Naive thymus-derived CD8-positive, alpha-beta T cell (primary cell): Measurements from ENCODE around the gene ANKAR. TPM values are rescaled to one million over a fixed set of nuclear protein-coding genes. Genes with fewer than 3 reads are reported as not detected.

Experiments
- polyA plus RNA-seq, 3 donors: library from polyadenylated mRNA; unstranded; fragments of 300-500 nt; fragmentation: Illumina TruSeq; gene quantifications; one replicate each; pipeline ENCODE4 v1.2.3, GENCODE V29; 2021
- total RNA-seq, 8 experiments: library from RNA in 2 of 8; stranded (reverse) in 2 of 8; gene quantifications; one replicate each; pipeline ENCODE4 v1.2.3 and lab custom pipeline; 2021 to 2026

The ANKAR gene
- total and polyA plus RNA-seq, 5 experiments from 2014 or later = 3.6 to 17.4 (median 6.4) TPM

Other genes with a start within 250 kb of the ANKAR start
- gene WDR75, start 233.2 kb upstream of the ANKAR start, total RNA-seq = 10 to 100 TPM; 64.1 to 67.4 TPM
- gene WDR75, start 233.2 kb upstream of the ANKAR start, polyA plus RNA-seq = 10 to 100 TPM in 1 of 3 donors, 1 to 10 TPM in 2; 8.3 to 17.5 (median 9.5) TPM
- 10 to 100 TPM; 18.2 to 18.4 TPM for gene SLC40A1, start 93.9 kb upstream of the ANKAR start, total RNA-seq
- 10 to 100 TPM; 33.8 to 40.3 (median 37.4) TPM for gene SLC40A1, start 93.9 kb upstream of the ANKAR start, polyA plus RNA-seq
- 10 to 100 TPM; 49.8 to 55.7 TPM for gene ASNSD1, start 13.2 kb upstream of the ANKAR start, total RNA-seq
- 10 to 100 TPM; 44.0 to 73.7 (median 49.4) TPM for gene ASNSD1, start 13.2 kb upstream of the ANKAR start, polyA plus RNA-seq
- 10 to 100 TPM; 20.0 to 20.4 TPM for gene OSGEPL1, start 88.1 kb downstream of the ANKAR start, total RNA-seq
- 10 to 100 TPM; 17.0 to 22.5 (median 18.3) TPM for gene OSGEPL1, start 88.1 kb downstream of the ANKAR start, polyA plus RNA-seq
- gene ORMDL1, start 109.7 kb downstream of the ANKAR start, total RNA-seq = 100 to 1,000 TPM; 191 to 206 TPM
- gene ORMDL1, start 109.7 kb downstream of the ANKAR start, polyA plus RNA-seq = 10 to 100 TPM; 71.3 to 80.4 (median 78.5) TPM
- 10 to 100 TPM; 28.9 to 30.3 TPM for gene PMS1, start 109.8 kb downstream of the ANKAR start, total RNA-seq
- gene PMS1, start 109.8 kb downstream of the ANKAR start, polyA plus RNA-seq = 10 to 100 TPM; 14.9 to 15.8 (median 15.6) TPM